GM21360 (cell line): ENCODE data around the gene S100A14.
A peak's percentile ranks its signal among the peaks of the same experiment; 100 is the strongest.

Experiments
- ATAC-seq: cut with Tn5 transposase; IDR thresholded peaks from one replicate; pipeline ENCODE4 v1.9.1; 2021; ENCODE audit warnings: mild to moderate bottlenecking, moderate library complexity; ENCODE audit not compliant: unreplicated experiment

The S100A14 gene

GRCh38 chr1:153616917-153617311 is 789 bp upstream of the S100A14 start:
- no peak for ATAC-seq

GRCh38 chr1:153615406-153615805 is 719 bp downstream of the S100A14 start:
- ATAC-seq: no peak

GRCh38 chr1:153614906-153615305 is 1.2 kb downstream of the S100A14 start:
- ATAC-seq: no peak

- ATAC-seq: no peak
Measured at GRCh38 chr1:153614189-153614900, 1.8 kb downstream of the S100A14 start.

GRCh38 chr1:153613406-153613805 is 2.7 kb downstream of the S100A14 start:
- ATAC-seq: no peak

- no peak for ATAC-seq
Measured at GRCh38 chr1:153612755-153613331, 3.3 kb downstream of the S100A14 start, which contains the start of gene S100A16. Gene S100A16 (minus strand): TSS chr1:153613137. CDS start chr1:153608151, 4,986 bp downstream.

GRCh38 chr1:153612111-153612754 is 3.9 kb downstream of the S100A14 start:
- no peak for ATAC-seq

- no peak for ATAC-seq
Measured at GRCh38 chr1:153611356-153611755, 4.8 kb downstream of the S100A14 start.

- no peak for ATAC-seq
Measured at GRCh38 chr1:153610811-153611301, 5.3 kb downstream of the S100A14 start.

GRCh38 chr1:153610334-153610733 is 5.8 kb downstream of the S100A14 start:
- ATAC-seq: no peak

- ATAC-seq: no peak
Measured at GRCh38 chr1:153609585-153609907, 6.6 kb downstream of the S100A14 start.

- ATAC-seq: no peak
Measured at GRCh38 chr1:153608742-153609584, 7.2 kb downstream of the S100A14 start.

- ATAC-seq: no peak
Measured at GRCh38 chr1:153608089-153608682, 7.9 kb downstream of the S100A14 start.

GRCh38 chr1:153607381-153607780 is 8.7 kb downstream of the S100A14 start:
- ATAC-seq: no peak

- ATAC-seq: no peak
Measured at GRCh38 chr1:153606194-153606593, 9.9 kb downstream of the S100A14 start.

GRCh38 chr1:153602749-153603148 is 13.4 kb downstream of the S100A14 start:
- ATAC-seq: no peak

GRCh38 chr1:153599847-153600246 is 16.3 kb downstream of the S100A14 start:
- no peak for ATAC-seq

- ATAC-seq: peak; percentile 86
Measured at GRCh38 chr1:153598309-153599172, 17.6 kb downstream of the S100A14 start.

GRCh38 chr1:153597206-153597605 is 18.9 kb downstream of the S100A14 start:
- ATAC-seq: no peak

- ATAC-seq: no peak
Measured at GRCh38 chr1:153592748-153593147, 23.4 kb downstream of the S100A14 start.
